OCI-LY7 (cell line): ENCODE data around the gene CAB39.

Experiments
- CTCF ChIP-seq: fragments of 200-600 bp; sonication (generic); conservative IDR thresholded peaks from 2 replicates; pipeline ENCODE4 v1.5.1; 2014; ENCODE audit warnings: mild to moderate bottlenecking, antibody characterized with exemption, low read length, moderate library complexity, mixed read lengths
- EZH2phosphoT487 ChIP-seq: fragments of 200-600 bp; sonication (generic); IDR thresholded peaks from 2 replicates; pipeline ENCODE4 v1.6.1; 2018; ENCODE audit warnings: low read depth, borderline replicate concordance, mild to moderate bottlenecking, mixed run types, antibody characterized with exemption, low read length, moderate library complexity, mixed read lengths

GRCh38 chr2:230759481-230760167 lies 47.0 kb downstream of the CAB39 start:
- no peak for TF ChIP-seq CTCF
- TF ChIP-seq EZH2phosphoT487 = no peak
